IMR-90 (cell line): ENCODE results near the gene SIX4. TPM values are rescaled to one million over a fixed set of nuclear protein-coding genes. Genes with fewer than 3 reads are reported as not detected.

Experiments
- ATAC-seq: fragments of 200-7000 bp; cut with Tn5 transposase; 2 replicates; pipeline ENCODE4 v1.9.1; 2020; ENCODE audit warnings: low read depth, mild to moderate bottlenecking, moderate library complexity
- BruUV-seq: library from RNA; stranded (reverse); fragments of 400-500 nt; replicated peaks from 2 replicates; lab custom pipeline; 2021; lab: Mats Ljungman, UMichigan
- CTCF ChIA-PET: fragments of 300-600 bp; formaldehyde crosslinking; extraction: SDS; loops from one replicate; lab custom pipeline; 2021; ENCODE audit warnings: antibody characterized with exemption; lab: Yijun Ruan, JAX
- POLR2A ChIA-PET: fragments of 300-600 bp; sonication (Branson Sonifier 250); formaldehyde crosslinking; loops from one replicate; lab custom pipeline; 2022; ENCODE audit warnings: antibody characterized with exemption; ENCODE audit not compliant: unreplicated experiment; lab: Charles Lee
- DNase-seq: peaks from one replicate; pipeline ENCODE4 v3.0.0; 2013
- H2AFZ ChIP-seq: replicated peaks from 2 replicates; pipeline ENCODE3; 2013; ENCODE audit warnings: low read length, mild to moderate bottlenecking; ENCODE audit not compliant: poor library complexity
- H2AK5ac ChIP-seq: 2 replicates; pipeline ENCODE4 v1.6.1; 2013; ENCODE audit warnings: low read depth, low read length, inconsistent platforms
- H2AK9ac ChIP-seq: replicated peaks from 2 replicates; pipeline ENCODE3; 2013; ENCODE audit warnings: mild to moderate bottlenecking, low read depth, low read length, moderate library complexity; ENCODE audit not compliant: poor library complexity
- H2BK120ac ChIP-seq: 2 replicates; pipeline ENCODE4 v1.6.1; 2013; ENCODE audit warnings: low read depth, low read length, inconsistent platforms
- H2BK15ac ChIP-seq: 3 replicates; pipeline ENCODE4 v1.6.1; 2013; ENCODE audit warnings: low read depth, low read length, inconsistent platforms
- H2BK20ac ChIP-seq: 2 replicates; pipeline ENCODE4 v1.6.1; 2013; ENCODE audit warnings: low read depth, mild to moderate bottlenecking, inconsistent platforms, low read length, moderate library complexity
- H2BK5ac ChIP-seq: 2 replicates; pipeline ENCODE4 v1.6.1; 2013; ENCODE audit warnings: mild to moderate bottlenecking, low read depth, low read length, inconsistent platforms; ENCODE audit not compliant: poor library complexity, severe bottlenecking
- H3K14ac ChIP-seq: replicated peaks from 2 replicates; pipeline ENCODE4 v1.6.1; 2013; ENCODE audit warnings: low read depth, low read length, inconsistent platforms
- H3K18ac ChIP-seq: 2 replicates; pipeline ENCODE4 v1.6.1; 2013; ENCODE audit warnings: low read depth, low read length, control low read depth
- H3K23ac ChIP-seq: 2 replicates; pipeline ENCODE4 v1.6.1; 2013; ENCODE audit warnings: low read depth, low read length, inconsistent platforms
- H3K27ac ChIP-seq: 2 replicates; pipeline ENCODE4 v1.5.1; 2013; ENCODE audit warnings: mild to moderate bottlenecking, control low read depth, low read length; ENCODE audit not compliant: insufficient read depth
- H3K27me3 ChIP-seq: 2 replicates; pipeline ENCODE4 v1.6.1; 2013; ENCODE audit warnings: low read length; ENCODE audit not compliant: control insufficient read depth, insufficient read depth
- H3K36me3 ChIP-seq: 2 replicates; pipeline ENCODE4 v1.6.1; 2013; ENCODE audit warnings: low read length, mixed read lengths; ENCODE audit not compliant: control insufficient read depth, insufficient read depth
- H3K4ac ChIP-seq: 2 replicates; pipeline ENCODE4 v1.6.1; 2013; ENCODE audit warnings: low read depth, low read length, inconsistent platforms
- H3K4me1 ChIP-seq: 2 replicates; pipeline ENCODE4 v1.6.1; 2013; ENCODE audit warnings: low read length, mixed read lengths; ENCODE audit not compliant: control insufficient read depth, insufficient read depth
- H3K4me2 ChIP-seq: 2 replicates; pipeline ENCODE4 v1.6.1; 2013; ENCODE audit warnings: low read depth, mild to moderate bottlenecking, control low read depth, low read length, moderate library complexity
- H3K4me3 ChIP-seq: 2 replicates; pipeline ENCODE4 v1.5.1; 2013; ENCODE audit warnings: low read depth, mild to moderate bottlenecking, control low read depth, low read length, moderate library complexity; ENCODE audit not compliant: insufficient read depth
- H3K56ac ChIP-seq: 2 replicates; pipeline ENCODE4 v1.6.1; 2013; ENCODE audit warnings: low read length, inconsistent platforms; ENCODE audit not compliant: insufficient read depth; ENCODE audit errors: extremely low read depth
- H3K79me1 ChIP-seq, 2 experiments: 2 replicates each; pipeline ENCODE4 v1.6.1; 2013; ENCODE audit warnings: low read length in 2 of 2, inconsistent platforms in 1 of 2, low read depth in 1 of 2
- H3K9ac ChIP-seq: 2 replicates; pipeline ENCODE4 v1.6.1; 2013; ENCODE audit warnings: low read depth, low read length, control low read depth
- H3K9me1 ChIP-seq: 2 replicates; pipeline ENCODE4 v1.6.1; 2013; ENCODE audit warnings: low read length, inconsistent platforms; ENCODE audit not compliant: insufficient read depth
- H3K9me3 ChIP-seq: 2 replicates; pipeline ENCODE4 v1.6.1; 2013; ENCODE audit warnings: low read length; ENCODE audit not compliant: control insufficient read depth, insufficient read depth
- H4K20me1 ChIP-seq: 2 replicates; pipeline ENCODE4 v1.6.1; 2013; ENCODE audit warnings: low read length, inconsistent platforms; ENCODE audit not compliant: insufficient read depth
- H4K5ac ChIP-seq: 2 replicates; pipeline ENCODE4 v1.6.1; 2013; ENCODE audit warnings: mild to moderate bottlenecking, low read depth, low read length, control low read depth
- H4K8ac ChIP-seq, 2 experiments: 2 replicates each; pipeline ENCODE4 v1.6.1; 2013; ENCODE audit warnings: low read depth in 2 of 2, low read length in 2 of 2, control low read depth in 1 of 2, inconsistent platforms in 1 of 2
- H4K91ac ChIP-seq: 2 replicates; pipeline ENCODE4 v1.6.1; 2013; ENCODE audit warnings: low read depth, low read length, inconsistent platforms; ENCODE audit not compliant: insufficient read depth
- SMC3 ChIP-seq: fragments of 150-350 bp; IDR thresholded peaks from 2 replicates; pipeline ENCODE4 v1.6.1; 2016; ENCODE audit warnings: low read depth, mild to moderate bottlenecking, antibody characterized with exemption, low read length, moderate library complexity
- WGBS, 2 experiments: methylation state at CpG; one replicate each; pipeline versions ENCODE4 v1.1.5 to v1.1.7; 2013; ENCODE audit warnings: missing lambda C conversion rate in 2 of 2; ENCODE audit not compliant: insufficient read length in 1 of 2; ENCODE audit errors: extremely low coverage in 2 of 2; 5-methylcytosine and 5-hydroxymethylcytosine counted together
- dilution Hi-C: fragments of 300-500 bp; cut with HindIII; formaldehyde crosslinking; loops from one replicate; pipeline ENCODE4 v1.14.3; 2018; ENCODE audit warnings: low sequenced_read_pairs; ENCODE audit not compliant: unreplicated experiment
- in situ Hi-C: fragments of 300-500 bp; cut with MboI; formaldehyde crosslinking; loops from 3 replicates; pipeline ENCODE4 v1.14.3; 2019; ENCODE audit warnings: low sequenced_read_pairs, inconsistent platforms, mixed read lengths
- intact Hi-C: fragments of 100-400 bp; cut with micrococcal nuclease; formaldehyde crosslinking; loops from 2 replicates; pipeline ENCODE4 v1.10.0; 2022
- polyA plus RNA-seq, 3 experiments: library from polyadenylated mRNA; depleted of rRNA; stranded (reverse); fragments of >200 nt; gene quantifications; 2 replicates each; pipeline ENCODE4 v1.2.3, GENCODE V29; 2012; ENCODE audit warnings: low replicate concordance in 1 of 3
- total RNA-seq: library from RNA; depleted of rRNA; stranded (reverse); fragments of >200 nt; gene quantifications from 2 replicates; pipeline ENCODE4 v1.2.3, GENCODE V29; 2012

The SIX4 gene
- total and polyA plus RNA-seq, 2 of the 4 experiments (the other 2 are of a cell fraction): 7.1 to 42.7 TPM

DNA sequence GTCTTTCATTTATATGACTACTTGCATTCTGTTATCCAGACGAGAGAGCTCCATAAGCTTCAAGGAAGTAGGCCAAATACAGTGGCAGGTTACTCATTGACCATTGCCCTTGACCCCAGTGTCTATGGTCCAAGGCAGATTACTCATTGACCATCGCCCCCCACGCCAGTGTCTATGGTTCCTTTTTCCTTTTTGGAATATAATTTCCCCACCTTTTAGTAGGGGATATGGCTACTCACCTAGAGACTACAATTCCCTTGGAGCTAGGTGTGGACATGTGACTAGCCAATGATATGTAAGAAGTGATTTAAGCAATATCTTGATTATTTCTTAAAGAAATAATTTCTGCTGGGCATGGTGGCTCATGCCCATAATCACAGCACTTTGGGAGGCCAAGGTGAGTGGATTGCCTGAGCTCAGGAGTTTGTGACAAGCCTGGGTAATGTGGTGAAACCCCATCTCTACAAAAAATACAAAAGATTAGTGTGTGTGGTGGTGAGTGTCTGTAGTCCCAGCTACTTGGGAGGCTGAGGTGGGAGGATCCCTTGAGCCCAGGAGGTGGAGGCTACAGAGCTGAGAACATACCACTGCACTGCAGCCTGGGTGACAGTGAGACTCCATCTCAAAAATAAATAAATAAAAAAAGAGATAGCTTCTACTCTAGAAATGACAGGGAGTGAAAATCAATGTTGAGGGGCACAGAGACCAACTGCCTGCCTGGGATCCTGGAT is 32.6 kb downstream of the SIX4 start:
- BruUV-seq: no TSS peak
- H4K20me1 ChIP-seq: no peaks in the 10 kb centered on the region
- no peak overlapping the region for H3K4me2 ChIP-seq
- H3K23ac ChIP-seq: no peak overlapping the region
- intact Hi-C loops (no loop called here), dilution Hi-C loops (no loop called here), in situ Hi-C loops (no loop called here)
- H3K4me1 ChIP-seq: no peaks in the 10 kb centered on the region
- H3K4ac ChIP-seq: no peak overlapping the region
- H3K27ac ChIP-seq: no peak overlapping the region
- no peak for ATAC-seq
- no peaks in the 10 kb centered on the region for H3K9me1 ChIP-seq
- no peak overlapping the region for H3K4me3 ChIP-seq
- no peak overlapping the region for H2BK15ac ChIP-seq
- no peak overlapping the region for H2AFZ ChIP-seq
- no peak overlapping the region for H2AK5ac ChIP-seq
- H2AK9ac ChIP-seq: no peak overlapping the region
- no peak overlapping the region for H2BK5ac ChIP-seq
- no peak overlapping the region for H3K14ac ChIP-seq
- H3K18ac ChIP-seq: no peak overlapping the region
- POLR2A ChIA-PET: interaction anchor here (0.5 kb wide), 1 partner anchor 196 kb away, joined by 3 read pairs; no protein-coding TSS in a partner anchor
- no peak overlapping the region for H2BK20ac ChIP-seq
- no peak overlapping the region for H3K9ac ChIP-seq
- WGBS, 2 experiments: no CpG with 5 or more reads among the region's 3 CpGs
- no peak overlapping the region for H4K8ac ChIP-seq
- H4K5ac ChIP-seq: no peak overlapping the region
- no peak for TF ChIP-seq SMC3
- no peaks in the 10 kb centered on the region for H3K27me3 ChIP-seq
- H3K56ac ChIP-seq: no peak overlapping the region
- CTCF ChIA-PET: no interaction called here
- H3K9me3 ChIP-seq: no peaks in the 10 kb centered on the region
- no peak overlapping the region for H4K91ac ChIP-seq
- no peaks in the 10 kb centered on the region for H3K36me3 ChIP-seq
- H3K79me1 ChIP-seq: no peaks in the 10 kb centered on the region
- H2BK120ac ChIP-seq: no peak overlapping the region
- no peak for DNase-seq
